DMS53 treated with DMSO at 0.1 percent for 48 hours (cell line): Measurements from ENCODE around the gene DIP2C.
"Not testable (repeated sequence)": the region's sequence is repeated elsewhere in the genome, so short reads cannot be mapped to it uniquely, and the experiment has no call there.

Experiments used
- DNase-seq: peaks from one replicate; lab custom pipeline; 2025; ENCODE audit not compliant: unreplicated experiment; lab: John Stamatoyannopoulos, UW

The DIP2C gene

GRCh38 chr10:320771-321170 is 368.7 kb downstream of the DIP2C start:
- no peak for DNase-seq

GRCh38 chr10:317926-318325 is 371.5 kb downstream of the DIP2C start:
- no peak for DNase-seq

DNA sequence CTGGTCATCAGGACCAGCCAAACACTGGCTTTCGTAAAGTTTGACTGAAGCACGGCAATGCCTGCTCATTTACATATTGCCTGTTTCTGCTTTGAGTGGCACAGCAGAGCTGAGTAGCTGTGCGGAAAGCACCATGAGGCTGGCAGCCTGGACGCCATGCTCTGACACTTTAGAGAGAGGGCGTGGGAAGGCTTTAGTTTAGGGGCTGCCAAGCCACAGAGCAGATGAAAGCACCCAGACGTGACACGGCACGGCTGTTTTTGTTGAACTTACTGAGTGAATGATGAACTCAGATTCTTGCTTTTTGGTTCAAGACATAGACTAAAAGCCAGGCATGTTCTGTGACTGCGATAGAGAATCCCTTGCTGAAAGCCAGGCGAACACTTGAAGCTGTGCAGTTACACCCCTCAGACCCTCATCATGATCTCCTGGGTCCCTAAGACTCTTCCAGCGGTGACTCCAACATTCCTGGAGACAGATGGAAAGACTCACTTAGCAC is 372.1 kb downstream of the DIP2C start:
- no peak for DNase-seq

DNA sequence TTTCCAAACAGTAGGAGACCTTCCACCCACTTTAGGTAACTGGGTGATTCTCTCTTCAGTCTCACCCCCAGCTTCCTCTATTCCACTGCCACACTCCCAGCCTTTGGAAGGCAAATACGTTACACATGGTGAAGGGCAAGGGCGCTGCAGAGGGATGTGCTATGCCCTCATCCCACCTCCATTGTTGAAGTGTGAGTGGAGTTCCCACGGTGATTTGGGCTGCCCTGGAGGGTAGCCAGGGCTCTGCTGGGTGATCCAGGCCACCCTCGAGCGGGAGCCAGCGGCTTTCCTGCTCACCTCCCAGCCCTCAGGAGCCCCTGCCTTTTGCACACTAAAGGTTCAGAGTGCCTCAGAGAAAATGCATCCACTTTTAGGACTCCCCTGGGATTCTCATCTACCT is 373.1 kb downstream of the DIP2C start:
- no peak for DNase-seq

GRCh38 chr10:314871-315270 is 374.6 kb downstream of the DIP2C start:
- DNase-seq = no peak

DNA sequence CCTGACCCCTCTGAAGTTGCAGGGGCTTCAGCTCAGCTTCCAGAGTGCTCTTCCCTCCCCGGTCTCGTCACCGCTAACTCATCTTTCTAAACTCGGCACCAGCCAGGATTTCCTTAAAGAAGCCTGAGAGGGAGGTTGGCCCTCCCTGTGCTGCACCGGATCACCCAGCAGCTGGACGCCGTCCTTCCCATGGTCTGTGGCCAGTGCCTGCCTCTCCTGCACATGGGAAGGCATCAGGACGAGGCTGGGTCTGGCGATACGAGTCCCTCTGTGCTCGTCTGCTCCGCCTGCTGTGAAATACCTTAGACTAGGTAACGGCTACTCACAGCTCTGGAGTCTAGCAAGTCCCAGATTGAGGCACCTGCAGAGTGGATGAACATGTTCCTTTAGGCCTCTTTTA is 375.1 kb downstream of the DIP2C start:
- no peak for DNase-seq

DNA sequence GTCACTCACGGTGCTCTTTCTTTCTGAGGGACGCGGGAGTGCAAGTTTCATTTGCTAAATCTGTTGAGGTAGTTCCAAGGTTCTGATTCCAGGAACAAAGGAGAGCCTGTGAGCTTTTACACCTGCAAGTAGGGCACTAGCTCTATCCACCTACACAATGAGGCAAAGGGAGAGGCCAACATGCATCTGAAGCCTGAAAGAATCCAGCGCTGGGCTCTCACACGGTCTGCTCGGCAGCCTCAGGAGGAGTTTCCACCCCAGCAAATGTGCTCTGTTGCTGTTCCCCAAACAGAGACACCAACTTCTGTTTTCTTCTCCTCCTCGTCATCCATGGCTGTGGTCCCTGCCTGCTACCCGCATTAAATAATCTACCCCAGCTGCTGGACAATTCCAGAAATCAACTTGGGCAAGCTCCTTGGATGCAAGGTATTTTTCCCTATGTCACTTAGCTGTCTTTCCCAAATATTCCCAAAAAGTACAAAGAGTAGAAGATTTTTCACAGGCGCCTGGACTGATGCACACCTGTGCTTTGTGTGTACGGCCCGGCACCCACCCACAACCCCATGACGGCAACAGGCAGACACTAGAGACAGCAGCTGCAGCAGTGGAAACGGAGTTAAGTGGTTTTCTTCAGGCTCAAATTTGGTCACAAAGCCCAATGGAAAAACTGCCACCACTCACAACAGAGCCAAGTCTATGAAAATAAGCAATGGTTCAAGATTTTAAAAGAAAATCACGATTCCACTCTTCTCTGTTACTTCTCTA is 377.4 kb downstream of the DIP2C start:
- no peak for DNase-seq

GRCh38 chr10:310976-311639 is 378.4 kb downstream of the DIP2C start:
- DNase-seq = no peak

- DNase-seq = no peak
Observed at GRCh38 chr10:310371-310770, 379.1 kb downstream of the DIP2C start.

GRCh38 chr10:308572-309085 is 380.8 kb downstream of the DIP2C start:
- no peak for DNase-seq

- no peak for DNase-seq
Observed at GRCh38 chr10:308101-308500, 381.4 kb downstream of the DIP2C start.

- DNase-seq = no peak
Observed at GRCh38 chr10:307659-308058, 381.8 kb downstream of the DIP2C start.

GRCh38 chr10:306675-307185 is 382.7 kb downstream of the DIP2C start:
- DNase-seq = no peak

GRCh38 chr10:306007-306674 is 383.3 kb downstream of the DIP2C start:
- DNase-seq = no peak

- DNase-seq = no peak
Observed at GRCh38 chr10:305034-305433, 384.4 kb downstream of the DIP2C start.

- no peak for DNase-seq
Observed at GRCh38 chr10:301536-301935, 387.9 kb downstream of the DIP2C start.

GRCh38 chr10:300580-300979 is 388.9 kb downstream of the DIP2C start:
- not testable (repeated sequence) for DNase-seq

- no peak for DNase-seq
Observed at GRCh38 chr10:299969-300368, 389.5 kb downstream of the DIP2C start.

- no peak for DNase-seq
Observed at GRCh38 chr10:299512-299911, 390.0 kb downstream of the DIP2C start.

DNA sequence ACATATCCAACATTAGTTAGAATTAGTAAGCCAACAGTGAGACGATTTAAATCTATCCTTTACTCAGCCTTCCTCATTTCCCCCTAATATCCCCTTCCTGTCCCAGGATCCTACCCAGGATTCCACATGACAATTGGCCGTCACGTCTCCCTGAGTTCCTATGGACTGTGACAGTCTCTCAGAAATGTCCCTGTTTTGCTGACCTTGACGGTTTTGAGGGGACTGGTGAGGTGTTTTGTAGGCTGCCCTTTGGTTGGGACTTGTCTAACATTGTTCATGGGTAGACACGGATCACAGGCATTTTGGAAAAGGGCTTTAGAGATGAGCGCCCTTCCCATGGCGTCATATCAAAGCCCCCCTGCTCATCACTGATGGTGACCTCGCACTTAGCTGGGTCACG is 391.4 kb downstream of the DIP2C start:
- DNase-seq = no peak

DNA sequence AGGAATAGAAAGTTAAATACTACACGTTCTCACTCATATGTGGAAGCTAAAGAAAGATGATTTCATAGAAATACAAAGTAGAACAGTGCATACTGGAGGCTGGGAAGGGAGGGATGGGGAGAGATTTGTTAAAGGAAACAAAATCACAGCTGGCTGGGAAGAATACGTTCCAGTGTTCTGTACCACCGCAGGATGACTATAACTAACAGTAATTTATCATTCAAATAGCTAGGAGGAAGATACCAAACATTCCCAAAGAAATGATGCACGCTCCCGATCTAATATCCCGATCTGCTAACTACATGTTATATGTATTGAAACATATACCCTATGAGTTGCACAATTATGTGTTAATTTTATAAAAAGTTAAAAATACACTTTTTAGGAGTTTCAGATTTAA is 391.9 kb downstream of the DIP2C start:
- no peak for DNase-seq

DNA sequence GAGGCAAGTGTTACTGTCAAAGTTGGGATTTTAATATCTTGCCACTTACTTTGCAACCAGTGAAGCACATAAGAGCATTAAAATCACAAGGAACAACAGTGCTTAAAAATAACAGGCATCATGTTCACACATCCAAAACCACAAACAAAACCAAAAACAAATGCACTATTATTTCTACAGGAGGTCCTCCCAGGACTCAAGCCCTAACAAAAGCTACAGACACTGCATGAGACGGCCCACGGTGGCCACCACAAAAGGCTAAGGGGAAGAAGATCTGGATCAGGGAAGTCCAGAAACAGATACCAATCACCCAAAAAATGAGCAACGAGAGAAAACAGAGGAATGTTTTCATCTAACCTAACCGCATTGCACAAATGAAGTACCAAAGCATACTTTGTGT is 395.8 kb downstream of the DIP2C start:
- DNase-seq = no peak
